HG03342 (cell line): ENCODE measurements around the gene ZNF318.
"Not testable (repeated sequence)": the region's sequence is repeated elsewhere in the genome, so short reads cannot be mapped to it uniquely, and the experiment has no call there.

ENCODE experiments used
- ATAC-seq: cut with Tn5 transposase; IDR thresholded peaks from one replicate; pipeline ENCODE4 v1.9.1; 2021; ENCODE audit warnings: mild to moderate bottlenecking, moderate library complexity; ENCODE audit not compliant: unreplicated experiment

ZNF318 gene

DNA sequence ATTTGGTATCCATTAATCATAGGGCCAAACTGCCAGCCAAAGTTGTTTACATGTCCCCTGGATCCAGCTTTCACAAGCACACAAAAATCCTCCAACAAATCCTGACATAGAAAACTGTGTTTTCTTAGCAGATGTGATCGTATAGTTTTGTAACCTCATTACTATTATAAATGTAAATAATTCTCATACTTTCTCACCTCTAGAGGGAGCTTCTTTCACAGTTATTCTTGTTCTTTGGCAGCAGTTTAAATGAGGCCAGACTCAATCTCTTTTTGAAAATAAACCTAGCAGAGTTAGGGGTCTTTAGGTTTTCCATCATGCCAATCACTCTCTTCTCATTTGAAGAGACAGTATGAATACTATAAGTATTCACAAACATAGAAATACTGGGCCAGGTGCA, 17.0 kb upstream of the ZNF318 start:
- no peak for ATAC-seq

DNA sequence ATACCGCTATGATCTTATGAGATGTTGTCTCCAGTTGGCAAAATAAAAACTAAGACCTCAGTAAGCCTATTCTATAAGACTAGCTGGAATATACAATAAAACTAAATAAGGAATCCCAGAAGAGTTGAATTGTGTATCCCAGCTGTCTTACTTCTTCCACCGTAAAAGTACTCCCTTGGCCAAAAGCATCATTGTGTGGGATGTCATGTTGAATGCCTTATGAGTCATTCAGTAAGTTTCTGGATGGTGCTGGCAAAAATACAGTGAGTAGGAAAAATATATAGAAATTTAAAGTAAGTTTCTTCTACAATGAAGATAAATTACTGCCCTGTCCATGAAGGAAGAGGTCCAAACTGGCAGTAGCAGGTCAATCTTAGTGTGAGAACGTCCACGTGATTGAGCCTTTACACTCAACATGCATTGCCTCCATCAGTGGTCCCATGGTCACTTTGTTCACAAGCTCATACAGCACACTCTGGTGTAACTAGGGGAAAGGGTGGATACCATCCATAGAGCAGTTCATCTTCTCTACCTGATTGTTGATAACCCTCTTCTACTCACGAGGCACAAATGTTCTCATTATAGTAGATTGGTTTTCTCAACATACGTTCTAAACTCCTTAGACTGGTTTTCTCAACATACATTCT, 13.7 kb upstream of the ZNF318 start:
- ATAC-seq: no peak

DNA sequence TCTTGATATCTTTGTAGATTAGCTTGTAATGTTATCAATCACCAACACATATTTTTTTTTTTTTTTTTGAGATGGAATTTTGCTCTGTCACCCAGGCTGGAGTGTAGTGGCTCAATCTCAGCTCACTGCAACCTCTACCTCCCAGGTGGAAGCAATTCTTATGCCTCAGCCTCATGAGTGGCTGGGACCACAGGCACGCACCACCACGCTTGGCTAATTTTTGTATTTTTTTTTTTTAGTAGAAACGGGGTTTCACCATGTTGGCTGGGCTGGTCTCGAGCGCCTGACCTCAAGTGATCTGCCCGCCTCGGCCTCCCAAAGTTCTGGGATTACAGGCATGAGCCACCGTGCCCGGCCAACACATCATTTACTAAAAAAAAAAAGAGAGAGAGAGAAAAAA, 11.4 kb upstream of the ZNF318 start:
- ATAC-seq: not testable (repeated sequence)

DNA sequence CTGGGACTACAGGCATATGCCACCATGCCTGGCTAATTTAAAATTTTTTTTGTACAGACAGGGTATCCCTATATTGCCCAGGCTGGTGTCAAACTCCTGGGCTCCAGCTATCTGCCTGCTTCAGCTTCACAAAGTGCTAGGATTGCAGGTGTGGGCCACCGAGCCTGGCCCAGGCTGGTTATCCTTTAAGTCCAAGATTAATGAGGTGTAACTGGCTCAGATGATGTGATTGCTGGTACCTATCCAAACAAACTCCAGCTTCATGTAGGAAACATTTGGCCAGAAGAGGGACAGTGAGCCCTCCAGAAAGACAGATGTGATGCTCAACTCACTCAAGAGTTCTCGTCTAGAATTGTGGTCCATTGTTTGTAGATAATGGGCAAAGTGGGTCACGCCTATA, 9.2 kb upstream of the ZNF318 start:
- no peak for ATAC-seq

DNA sequence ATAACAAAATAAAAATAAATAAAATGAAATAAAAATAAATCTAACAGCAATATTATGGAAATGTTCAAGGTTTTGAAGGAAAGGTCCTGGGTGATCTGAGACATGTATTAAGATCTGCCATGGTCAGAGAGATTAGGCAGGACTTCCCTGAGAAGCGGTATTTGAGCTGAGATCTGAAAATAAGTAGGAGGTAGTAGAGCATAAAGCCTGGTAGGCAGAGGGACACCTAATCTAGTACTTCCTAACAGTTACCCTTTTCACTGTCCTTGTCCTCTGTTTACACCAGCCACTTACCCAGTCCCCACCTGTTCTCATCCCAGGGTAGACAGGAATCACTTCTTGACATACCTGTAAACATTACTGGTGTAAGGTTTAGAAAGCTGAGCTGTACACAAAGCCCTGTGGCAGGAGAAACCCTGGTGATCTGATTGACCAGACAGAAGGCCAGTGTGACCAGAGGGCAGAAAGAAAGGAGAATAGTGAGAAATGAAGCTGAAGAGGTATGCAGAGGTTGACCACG, 8.3 kb upstream of the ZNF318 start:
- no peak for ATAC-seq

DNA sequence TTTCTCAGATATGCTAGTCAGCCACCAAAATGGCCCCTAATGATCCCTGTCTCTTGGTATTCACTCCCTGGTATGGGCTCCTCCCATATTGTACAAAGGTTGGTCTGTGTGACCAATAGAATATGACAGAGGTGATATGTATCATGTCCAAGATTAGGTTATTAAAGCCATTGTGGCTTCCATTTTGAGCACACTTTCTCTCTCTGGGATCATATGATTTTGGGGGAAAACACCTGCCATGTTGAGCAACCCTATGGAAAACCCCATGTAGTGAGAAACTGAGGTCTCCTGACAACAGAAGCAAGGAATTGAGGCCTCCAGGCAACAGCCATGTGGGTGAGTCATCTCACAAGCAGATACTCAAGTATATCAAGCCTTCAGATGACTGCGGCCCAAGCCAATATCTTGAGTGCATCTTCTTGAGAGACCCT, 7.1 kb upstream of the ZNF318 start:
- peak; percentile 41 for ATAC-seq

DNA sequence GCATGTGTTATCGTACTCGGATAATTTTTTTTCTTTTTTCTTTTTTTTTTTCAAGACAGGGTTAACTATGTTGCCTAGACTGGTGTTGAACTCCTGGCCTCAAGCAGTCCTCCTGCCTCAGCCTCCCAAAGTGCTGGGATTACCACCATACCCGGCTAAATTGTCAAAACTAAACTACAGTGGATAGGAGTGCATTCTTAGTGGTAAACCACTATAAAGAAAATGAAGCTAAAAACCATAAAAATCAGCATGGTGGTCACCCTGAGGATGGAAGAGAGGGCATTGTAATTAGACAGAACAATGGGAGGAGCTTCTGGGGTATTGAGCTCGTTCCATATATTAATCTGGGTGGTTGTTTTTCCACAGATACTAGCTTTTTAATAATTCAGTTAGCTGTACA, 6.2 kb upstream of the ZNF318 start:
- ATAC-seq: no peak

DNA sequence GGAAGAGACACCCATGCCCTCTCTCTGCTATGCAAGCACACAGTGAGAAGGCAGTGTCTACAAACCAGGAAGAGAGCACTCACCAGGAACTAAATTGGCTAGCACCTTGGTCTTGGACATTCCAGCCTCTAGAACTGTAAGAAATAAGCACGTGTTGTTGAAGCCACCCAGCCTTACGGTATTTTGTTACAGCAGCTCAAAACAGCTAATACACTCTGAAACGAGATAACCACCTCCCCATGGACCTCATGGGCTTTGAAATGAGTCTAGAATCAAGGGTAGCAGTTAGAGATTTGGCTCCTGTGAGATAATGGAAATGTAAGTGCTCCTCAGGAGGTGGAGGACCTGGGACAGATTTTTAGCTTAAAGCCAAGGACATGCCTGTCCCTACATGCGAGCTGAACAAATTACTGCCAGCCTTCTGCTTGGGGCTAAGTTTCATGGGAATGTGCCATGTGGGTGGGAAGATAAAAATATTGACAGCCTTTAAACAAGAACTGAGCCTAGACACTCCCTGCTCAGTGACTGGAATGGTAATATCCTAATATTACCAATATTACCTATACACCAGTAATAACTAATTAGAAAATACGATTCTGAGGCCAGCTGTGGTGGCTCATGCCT, 3.9 kb upstream of the ZNF318 start:
- ATAC-seq: no peak

DNA sequence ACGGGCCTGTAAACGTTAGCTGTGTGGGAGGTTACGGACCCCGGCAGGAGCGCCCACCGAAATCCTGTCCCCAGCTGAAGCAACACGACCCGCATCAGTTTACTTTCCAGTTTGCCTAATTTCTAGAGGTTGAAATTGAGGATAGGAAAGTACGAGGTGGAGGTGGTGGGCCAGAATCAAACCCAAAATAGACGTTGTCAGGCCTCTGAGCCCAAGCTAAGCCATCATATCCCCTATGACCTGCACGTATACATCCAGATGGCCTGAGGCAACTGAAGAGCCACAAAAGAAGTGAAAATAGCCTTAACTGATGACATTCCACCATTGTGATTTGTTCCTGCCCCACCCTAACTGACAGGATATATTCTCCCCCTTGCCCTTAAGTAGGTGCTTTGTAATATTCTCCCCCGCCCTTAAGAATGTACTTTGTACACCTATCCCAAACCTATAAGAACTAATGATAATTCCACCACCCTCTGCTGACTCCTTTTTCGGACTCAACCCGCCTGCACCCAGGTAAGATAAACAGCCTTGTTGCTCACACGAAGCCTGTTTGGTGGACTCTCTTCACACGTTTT, 645 bp upstream of the ZNF318 start:
- ATAC-seq: peak; percentile 5

DNA sequence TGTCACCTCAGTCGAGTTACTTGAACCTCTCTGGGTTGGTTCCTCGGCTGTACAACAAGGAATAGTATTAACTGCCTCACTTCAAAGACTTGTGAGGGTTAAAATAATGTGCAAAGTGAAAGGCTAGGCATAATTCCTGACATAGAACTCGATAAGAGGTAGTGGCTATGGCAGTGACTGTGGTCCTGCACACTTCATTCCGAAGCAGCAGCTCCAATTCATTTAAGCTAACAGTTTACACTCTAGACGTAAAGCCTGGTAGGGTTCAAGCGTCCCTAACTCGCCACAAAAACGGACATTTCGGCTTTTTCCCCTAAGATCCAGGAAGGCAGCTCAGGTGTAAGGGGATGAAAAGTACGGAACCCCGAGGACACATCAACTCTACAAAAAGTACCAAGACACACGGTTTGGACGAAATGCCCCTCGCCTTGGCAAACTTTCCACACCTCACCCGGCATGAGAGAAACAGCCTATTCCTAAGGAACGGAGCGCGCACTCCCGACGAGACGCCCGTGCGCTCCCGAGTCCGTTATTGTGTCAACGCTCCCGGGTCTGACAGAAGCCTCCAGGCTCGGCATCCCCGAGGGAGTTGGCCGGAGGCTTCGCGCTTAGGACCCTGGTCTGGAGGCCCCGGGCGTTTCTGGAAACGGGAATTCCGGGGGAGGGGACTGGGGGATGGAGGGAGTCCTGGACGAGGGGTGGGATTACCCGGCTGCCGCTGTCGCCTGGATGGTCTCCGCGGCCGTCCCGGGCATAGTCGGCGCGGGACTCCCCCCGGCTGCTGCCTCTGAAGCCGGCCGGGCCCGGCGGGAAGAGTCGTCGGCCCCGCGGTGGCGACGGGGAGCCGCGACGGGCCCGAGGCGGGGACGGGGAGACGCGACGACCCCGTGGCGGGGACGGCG, 937 bp downstream of the ZNF318 start:
- peak; percentile 3 for ATAC-seq

DNA sequence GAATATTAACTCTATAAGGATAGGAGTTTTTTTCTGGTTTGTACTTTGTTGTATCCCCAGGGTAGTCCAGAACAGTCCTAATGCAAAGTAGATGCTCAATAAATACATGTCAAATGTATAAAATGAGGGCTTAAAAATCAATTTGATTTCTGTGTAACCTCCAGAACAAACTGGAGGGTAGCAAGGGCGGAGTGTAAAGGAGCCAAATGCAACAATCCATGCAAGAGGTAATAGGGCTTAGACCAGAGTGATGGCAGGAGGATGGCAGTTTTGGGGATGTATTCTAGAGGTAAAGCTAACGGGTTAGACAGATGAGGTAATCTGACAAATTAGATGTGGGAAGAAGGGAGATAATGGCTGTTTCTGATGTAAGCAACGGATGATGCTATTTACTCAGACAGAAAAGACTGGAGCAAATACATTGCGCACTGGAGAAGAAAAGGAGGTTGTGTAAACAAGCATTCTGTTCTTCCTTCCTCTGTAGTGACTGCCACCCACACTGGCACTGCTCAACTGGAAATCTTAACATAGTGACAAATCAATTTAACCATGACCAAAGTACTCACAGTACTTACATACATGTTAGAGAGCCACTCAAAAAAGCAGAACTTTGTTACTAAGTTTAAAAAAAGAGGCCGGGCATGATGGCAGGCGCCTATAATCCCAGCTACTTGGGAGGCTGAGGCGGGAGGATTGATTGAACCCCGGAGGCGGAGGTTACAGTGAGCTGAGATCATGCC, 2.0 kb downstream of the ZNF318 start:
- ATAC-seq: no peak

DNA sequence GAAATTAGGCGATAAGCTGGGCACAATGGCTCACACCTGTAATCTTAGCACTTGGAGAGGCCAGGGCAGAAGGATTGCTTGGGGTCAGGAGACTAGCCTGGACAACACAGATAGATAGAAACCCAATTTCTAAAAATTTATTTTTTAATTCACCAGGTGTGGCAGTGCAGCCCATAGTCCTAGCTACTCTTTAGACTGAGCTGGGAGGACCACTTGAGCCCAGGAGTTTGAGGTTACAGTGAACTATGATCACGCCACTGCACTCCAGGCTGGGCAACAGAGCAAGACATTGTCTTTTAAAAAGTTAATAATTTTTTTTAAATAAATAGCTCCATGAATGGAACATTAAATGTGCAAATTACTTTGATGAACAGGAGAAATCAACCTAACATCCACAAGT, 8.2 kb downstream of the ZNF318 start:
- no peak for ATAC-seq

DNA sequence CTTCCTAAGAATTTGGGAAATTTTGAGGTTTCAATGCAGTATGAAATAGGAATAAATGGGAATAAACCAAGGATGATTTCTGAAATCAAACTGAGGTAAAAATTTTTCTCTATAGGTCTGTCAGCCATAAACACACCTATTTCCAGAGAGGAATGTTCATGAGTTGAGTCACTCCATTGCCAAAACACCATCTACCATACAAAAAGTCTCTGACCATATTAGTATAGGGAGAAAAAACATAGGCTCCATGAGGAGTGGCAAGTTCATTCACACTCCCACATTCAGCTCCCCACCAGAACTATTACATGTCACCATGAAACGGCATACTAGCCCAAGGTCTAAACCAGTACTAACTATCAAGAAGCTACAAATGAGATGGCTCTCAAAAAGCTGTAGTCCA, 9.6 kb downstream of the ZNF318 start:
- no peak for ATAC-seq

DNA sequence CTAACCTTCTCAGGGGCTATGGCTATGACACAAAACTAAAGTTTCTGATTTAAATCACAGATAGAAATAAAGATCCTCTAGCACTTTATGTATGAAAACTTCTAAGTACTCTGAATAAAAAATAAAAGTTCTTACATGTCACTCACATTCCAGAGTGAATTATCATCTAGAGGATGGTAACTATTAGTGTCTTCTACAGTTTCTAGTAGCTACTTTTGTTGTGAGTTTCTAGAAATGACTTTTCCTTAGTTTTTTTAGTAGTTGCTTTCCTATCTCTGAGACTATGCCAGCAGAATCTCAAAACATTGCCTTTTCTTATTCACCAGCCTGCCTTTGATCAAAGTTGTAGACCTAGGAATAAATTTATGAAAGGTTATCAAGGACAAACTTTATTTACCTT, 10.1 kb downstream of the ZNF318 start:
- no peak for ATAC-seq

DNA sequence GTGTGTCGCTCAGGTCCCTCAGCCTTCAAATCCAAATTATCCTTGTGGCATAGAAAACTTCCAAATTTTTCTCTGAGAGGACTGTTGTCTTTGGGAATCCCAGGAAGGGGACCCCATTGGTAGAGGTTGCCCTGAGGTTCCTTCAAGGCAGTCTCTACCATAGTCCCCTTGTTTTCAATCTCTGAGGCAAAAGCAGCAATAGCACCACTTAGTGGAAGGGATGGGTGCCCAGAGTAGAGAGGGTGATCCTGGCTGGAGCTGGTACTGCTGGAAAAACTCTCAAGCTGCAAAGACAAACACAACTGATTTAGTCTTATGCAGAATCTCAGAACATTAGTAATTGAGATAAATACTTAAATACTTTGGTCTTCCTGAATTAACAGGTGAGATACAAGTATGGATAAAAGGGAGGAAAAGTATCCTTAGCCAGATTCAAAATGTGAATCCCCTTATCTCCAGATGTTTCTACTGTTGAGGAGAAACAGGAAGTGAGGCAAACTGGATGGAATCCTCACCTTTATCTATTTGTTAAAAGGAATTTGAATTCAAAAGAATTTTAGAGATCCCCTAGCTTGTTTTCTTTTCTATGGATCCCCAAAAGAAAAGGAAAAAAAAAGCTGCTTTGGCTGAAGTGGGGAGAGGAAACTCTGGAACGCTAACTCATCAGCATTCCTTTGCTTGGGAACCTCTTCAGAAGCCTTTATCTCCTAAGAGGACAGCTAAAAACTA, 13.4 kb downstream of the ZNF318 start:
- no peak for ATAC-seq

DNA sequence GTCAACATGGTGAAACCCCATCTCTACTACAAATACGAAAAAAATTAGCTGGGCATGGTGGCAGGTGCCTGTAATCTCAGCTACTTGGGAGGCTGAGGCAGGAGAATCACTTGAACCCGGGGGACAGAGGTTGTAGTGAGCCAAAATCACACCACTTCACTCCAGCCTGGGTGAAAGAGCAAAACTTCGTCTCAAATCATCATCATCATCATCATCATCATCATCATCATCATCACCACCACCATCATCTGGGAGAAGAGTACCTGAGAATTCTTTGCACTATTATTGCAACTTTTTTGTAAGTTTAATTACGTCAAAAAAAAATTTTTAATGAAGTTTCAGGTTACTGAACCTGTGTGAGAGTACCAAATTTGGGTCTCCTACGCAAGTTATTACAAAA, 17.5 kb downstream of the ZNF318 start:
- not testable (repeated sequence) for ATAC-seq

DNA sequence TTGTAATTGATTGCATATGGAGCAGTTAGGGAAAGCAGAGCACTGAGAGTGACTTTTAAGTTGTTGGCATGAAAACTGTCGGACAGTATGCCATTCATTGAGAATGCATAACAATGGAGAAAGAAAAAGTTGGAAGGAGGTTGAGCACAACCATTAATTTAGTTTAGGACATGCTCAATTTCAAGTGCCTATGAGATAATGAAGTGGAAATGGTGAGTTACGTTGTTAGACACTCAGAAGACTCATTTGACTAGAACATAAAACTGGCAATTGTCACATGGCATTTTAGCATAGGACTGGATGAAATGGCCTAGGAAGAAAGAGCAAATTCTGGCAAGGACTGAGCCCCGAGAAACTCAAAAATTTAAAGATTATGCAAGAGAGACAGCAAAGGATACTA, 22.0 kb downstream of the ZNF318 start:
- ATAC-seq: no peak

DNA sequence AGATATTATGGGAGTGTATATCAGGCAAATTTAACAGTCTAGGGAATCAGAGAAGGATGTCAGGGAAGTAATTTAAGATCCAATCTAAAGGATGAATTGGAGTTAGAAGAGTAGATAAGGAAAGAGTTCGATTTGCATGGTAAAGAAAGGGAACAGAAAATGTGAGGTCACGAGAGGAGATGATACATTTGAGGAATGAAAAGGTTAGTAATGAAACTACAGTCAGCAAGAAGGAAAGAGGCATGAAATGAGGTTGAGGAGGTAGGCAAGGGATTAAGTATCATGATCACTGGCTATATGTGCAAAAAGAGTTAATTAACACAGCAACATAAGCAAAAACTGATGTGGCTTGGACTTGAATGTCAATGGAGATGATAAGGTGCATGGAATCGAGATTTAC, 22.4 kb downstream of the ZNF318 start:
- no peak for ATAC-seq

DNA sequence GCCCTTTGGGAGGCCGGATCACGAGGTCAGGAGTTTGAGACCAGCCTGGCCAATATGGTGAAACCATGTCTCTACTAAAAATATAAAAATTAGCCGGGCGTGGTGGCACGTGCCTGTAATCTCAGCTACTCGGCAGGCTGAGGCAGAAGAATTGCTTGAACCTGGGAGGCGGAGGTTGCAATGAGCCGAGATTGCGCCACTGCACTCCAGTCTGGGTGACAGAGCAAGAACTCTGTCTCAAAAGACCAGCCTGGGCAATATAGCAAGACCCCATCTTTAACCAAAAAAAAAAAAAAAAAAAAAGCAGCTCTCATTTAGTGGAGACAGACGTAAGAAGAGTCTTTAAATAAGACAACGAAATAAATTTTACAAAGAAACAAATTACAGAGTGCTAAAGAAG, 23.2 kb downstream of the ZNF318 start:
- ATAC-seq: not testable (repeated sequence)

DNA sequence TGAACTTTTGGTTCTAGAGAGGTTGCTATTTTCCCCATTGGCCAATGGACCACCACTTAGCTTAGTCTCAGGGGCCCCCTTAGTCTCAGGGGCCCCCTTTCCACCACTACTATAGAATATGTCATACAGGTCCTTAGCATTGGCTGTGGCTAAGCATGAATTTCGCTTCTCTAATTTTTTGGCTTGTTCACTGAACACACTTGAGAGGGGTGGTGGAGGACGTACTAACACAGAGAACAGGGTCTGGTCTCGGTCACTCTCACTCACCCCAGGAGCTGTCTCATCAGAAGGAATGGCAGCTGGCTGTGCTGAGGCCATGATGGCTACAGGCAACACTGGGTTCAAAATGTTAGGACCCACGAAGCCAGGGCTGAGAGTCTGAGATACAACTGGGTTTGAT, 30.3 kb downstream of the ZNF318 start:
- peak; percentile 77 for ATAC-seq
